H9 (cell line): ENCODE data around the gene CDS2. TPM values are rescaled to one million over a fixed set of nuclear protein-coding genes. Genes with fewer than 3 reads are reported as not detected.

ENCODE experiments used
- DNase-seq: peaks from one replicate; pipeline ENCODE4 v3.0.0-alpha.2; 2017
- H2AFZ ChIP-seq: one replicate; pipeline ENCODE4 v1.6.1; 2013; ENCODE audit warnings: mild to moderate bottlenecking, low read length, control low read depth, moderate library complexity
- H2AK5ac ChIP-seq: 2 replicates; pipeline ENCODE4 v1.6.1; 2013; ENCODE audit warnings: low read length, control low read depth, mixed read lengths; ENCODE audit not compliant: insufficient read length
- H2BK120ac ChIP-seq: one replicate; pipeline ENCODE4 v1.6.1; 2013; ENCODE audit warnings: low read depth, mild to moderate bottlenecking, low read length, control low read depth, inconsistent platforms; ENCODE audit not compliant: poor library complexity, severe bottlenecking
- H2BK12ac ChIP-seq: 2 replicates; pipeline ENCODE4 v1.6.1; 2013; ENCODE audit warnings: low read length, control low read depth, mixed read lengths, low read depth; ENCODE audit not compliant: insufficient read length
- H2BK15ac ChIP-seq: 2 replicates; pipeline ENCODE4 v1.6.1; 2013; ENCODE audit warnings: low read depth, low read length, control low read depth
- H2BK20ac ChIP-seq: one replicate; pipeline ENCODE4 v1.6.1; 2013; ENCODE audit warnings: low read depth, mild to moderate bottlenecking, low read length, control low read depth, inconsistent platforms; ENCODE audit not compliant: poor library complexity, severe bottlenecking
- H2BK5ac ChIP-seq: 2 replicates; pipeline ENCODE4 v1.6.1; 2013; ENCODE audit warnings: low read length, control low read depth, mixed read lengths; ENCODE audit not compliant: insufficient read length
- H3K14ac ChIP-seq: 2 replicates; pipeline ENCODE4 v1.6.1; 2013; ENCODE audit warnings: low read length, control low read depth; ENCODE audit not compliant: insufficient read depth
- H3K18ac ChIP-seq: 2 replicates; pipeline ENCODE4 v1.6.1; 2013; ENCODE audit warnings: low read depth, mild to moderate bottlenecking, mixed read lengths, low read length, control low read depth; ENCODE audit not compliant: insufficient read length
- H3K23ac ChIP-seq: 2 replicates; pipeline ENCODE4 v1.6.1; 2013; ENCODE audit warnings: low read length, control low read depth, mixed read lengths, low read depth; ENCODE audit not compliant: insufficient read length
- H3K23me2 ChIP-seq: 2 replicates; pipeline ENCODE4 v1.6.1; 2013; ENCODE audit warnings: low read depth, mild to moderate bottlenecking, mixed read lengths, low read length, control low read depth; ENCODE audit not compliant: insufficient read length, poor library complexity, severe bottlenecking
- H3K27ac ChIP-seq: 2 replicates; pipeline ENCODE4 v1.5.1; 2013; ENCODE audit warnings: low read length, control low read depth, mixed read lengths, low read depth; ENCODE audit not compliant: insufficient read length
- H3K27me3 ChIP-seq: 2 replicates; pipeline ENCODE4 v1.6.1; 2013; ENCODE audit warnings: low read length, control low read depth, inconsistent platforms; ENCODE audit not compliant: insufficient read depth
- H3K4ac ChIP-seq: 2 replicates; pipeline ENCODE4 v1.6.1; 2013; ENCODE audit warnings: low read depth, mild to moderate bottlenecking, control low read depth, inconsistent platforms, low read length, moderate library complexity
- H3K4me1 ChIP-seq: 2 replicates; pipeline ENCODE4 v1.6.1; 2013; ENCODE audit warnings: low read length, control low read depth, inconsistent platforms; ENCODE audit not compliant: insufficient read depth
- H3K4me2 ChIP-seq: 2 replicates; pipeline ENCODE4 v1.6.1; 2013; ENCODE audit warnings: low read length, control low read depth, mixed read lengths; ENCODE audit not compliant: insufficient read length, insufficient read depth
- H3K56ac ChIP-seq: 2 replicates; pipeline ENCODE4 v1.6.1; 2013; ENCODE audit warnings: low read depth, mild to moderate bottlenecking, mixed read lengths, low read length, control low read depth; ENCODE audit not compliant: insufficient read length
- H3K79me1 ChIP-seq: 2 replicates; pipeline ENCODE4 v1.6.1; 2013; ENCODE audit warnings: low read depth, mild to moderate bottlenecking, moderate library complexity, low read length, control low read depth, inconsistent platforms; ENCODE audit not compliant: insufficient read depth, poor library complexity, severe bottlenecking
- H3K79me2 ChIP-seq: 2 replicates; pipeline ENCODE4 v1.6.1; 2013; ENCODE audit warnings: low read length, control low read depth, inconsistent platforms; ENCODE audit not compliant: insufficient read depth
- H3K9ac ChIP-seq: 2 replicates; pipeline ENCODE4 v1.6.1; 2013; ENCODE audit warnings: low read length, control low read depth, mixed read lengths; ENCODE audit not compliant: insufficient read length; ENCODE audit errors: extremely low read depth
- H3K9me3 ChIP-seq: one replicate; pipeline ENCODE4 v1.6.1; 2013; ENCODE audit warnings: low read depth, low read length, inconsistent platforms; ENCODE audit not compliant: control insufficient read depth
- H3T11ph ChIP-seq: one replicate; pipeline ENCODE4 v1.6.1; 2013; ENCODE audit warnings: mild to moderate bottlenecking, low read length, control low read depth, inconsistent platforms
- H4K20me1 ChIP-seq: one replicate; pipeline ENCODE4 v1.6.1; 2013; ENCODE audit not compliant: control insufficient read depth, insufficient read length, insufficient read depth
- H4K5ac ChIP-seq: 2 replicates; pipeline ENCODE4 v1.6.1; 2013; ENCODE audit warnings: low read depth, mild to moderate bottlenecking, mixed read lengths, low read length, control low read depth; ENCODE audit not compliant: insufficient read length
- H4K8ac ChIP-seq: replicated peaks from 2 replicates; pipeline ENCODE4 v1.6.1; 2013; ENCODE audit warnings: low read length, control low read depth, mixed read lengths, low read depth; ENCODE audit not compliant: insufficient read length
- H4K91ac ChIP-seq: 2 replicates; pipeline ENCODE4 v1.6.1; 2013; ENCODE audit warnings: low read depth, mild to moderate bottlenecking, moderate library complexity, mixed read lengths, low read length, control low read depth; ENCODE audit not compliant: insufficient read length
- H3K27ac Mint-ChIP-seq, 3 experiments: 2 replicates in 2 of 3; 3 replicates in 1 of 3; pipeline ENCODE4 v1.8.0; 2020 to 2021; ENCODE audit warnings: mixed read lengths in 3 of 3, mild to moderate bottlenecking in 1 of 3, moderate library complexity in 1 of 3
- H3K27me3 Mint-ChIP-seq: 2 replicates; pipeline ENCODE4 v1.8.0; 2021; ENCODE audit warnings: low read depth, mild to moderate bottlenecking, moderate library complexity, mixed read lengths
- H3K36me3 Mint-ChIP-seq, 3 experiments: 2 replicates in 2 of 3; 3 replicates in 1 of 3; pipeline ENCODE4 v1.8.0; 2020 to 2021; ENCODE audit warnings: low read depth in 3 of 3, mixed read lengths in 3 of 3; ENCODE audit not compliant: insufficient read depth in 1 of 3
- H3K4me1 Mint-ChIP-seq, 2 experiments: 2 replicates each; pipeline ENCODE4 v1.8.0; 2020; ENCODE audit warnings: mixed read lengths in 2 of 2
- H3K4me3 Mint-ChIP-seq, 2 experiments: 2 replicates in 1 of 2; 3 replicates in 1 of 2; pipeline ENCODE4 v1.8.0; 2020 to 2021; ENCODE audit warnings: mild to moderate bottlenecking in 2 of 2, mixed read lengths in 2 of 2, moderate library complexity in 1 of 2
- H3K9me3 Mint-ChIP-seq, 2 experiments: 2 replicates in 1 of 2; 3 replicates in 1 of 2; pipeline ENCODE4 v1.8.0; 2020; ENCODE audit warnings: mild to moderate bottlenecking in 2 of 2, mixed read lengths in 2 of 2, moderate library complexity in 1 of 2
- WGBS: extraction: QIAGEN DNeasy Blood & Tissue Kit; methylation state at CpG from one replicate; pipeline ENCODE4 v1.1.7; 2013; ENCODE audit warnings: missing lambda C conversion rate, low lambda C conversion rate, mixed read lengths; ENCODE audit not compliant: insufficient read length; ENCODE audit errors: extremely low coverage; 5-methylcytosine and 5-hydroxymethylcytosine counted together
- total RNA-seq: library from RNA; stranded (reverse); gene quantifications from 2 replicates; pipeline ENCODE4 v1.2.1, GENCODE V29; 2021
- TF ChIP-seq, protein P1 (sequence below): fragments of 200-600 bp; sonication (generic); conservative IDR thresholded peaks from 3 replicates; pipeline ENCODE4 v1.8.0; 2021; ENCODE audit warnings: antibody characterized with exemption, mild to moderate bottlenecking

Gene CDS2
- total RNA-seq, 1 experiment from 2014 or later, result 63.2 TPM

DNA sequence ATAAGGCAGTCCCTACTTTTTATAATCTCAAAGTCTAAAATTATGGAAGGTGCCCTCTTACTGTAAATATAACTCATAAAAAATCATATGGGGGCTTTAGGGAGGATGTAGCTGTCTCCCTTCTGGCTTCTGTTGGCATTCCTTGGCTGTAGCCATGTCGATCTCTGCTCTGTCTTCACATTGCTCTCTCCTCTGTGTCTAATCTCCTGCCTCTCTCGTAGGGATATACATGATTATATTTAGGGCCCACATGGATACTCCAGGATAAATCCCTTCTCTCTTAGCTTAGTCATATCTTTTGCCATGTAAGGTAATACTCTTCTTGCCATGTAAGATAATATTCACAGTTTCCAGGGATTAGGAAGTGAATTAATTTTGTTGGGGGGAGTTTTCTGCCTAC, 28.6 kb downstream of the CDS2 start:
- Mint-ChIP-seq H3K27me3 (no peaks in the 10 kb centered on the region), H3K36me3 (peaks cover 0 to 3% (median 0%) of the 10 kb centered on the region in 3 experiments; a peak in 2 of 7 replicates), H3K27ac (0 out of 7 replicates have a peak overlapping the region, but pooled peaks of 1 of the 3 experiments have one; percentile 41), H3K4me1 (peaks cover 21 to 35% of the 10 kb centered on the region in 2 experiments), H3K4me3 (no peak overlapping the region), H3K9me3 (no peaks in the 10 kb centered on the region)
- H4K8ac ChIP-seq, result no peak overlapping the region
- H3K23me2 ChIP-seq, result no peaks in the 10 kb centered on the region
- H2AK5ac ChIP-seq, result no peak overlapping the region
- no peak overlapping the region for H3K18ac ChIP-seq
- TF ChIP-seq, protein P1, sequence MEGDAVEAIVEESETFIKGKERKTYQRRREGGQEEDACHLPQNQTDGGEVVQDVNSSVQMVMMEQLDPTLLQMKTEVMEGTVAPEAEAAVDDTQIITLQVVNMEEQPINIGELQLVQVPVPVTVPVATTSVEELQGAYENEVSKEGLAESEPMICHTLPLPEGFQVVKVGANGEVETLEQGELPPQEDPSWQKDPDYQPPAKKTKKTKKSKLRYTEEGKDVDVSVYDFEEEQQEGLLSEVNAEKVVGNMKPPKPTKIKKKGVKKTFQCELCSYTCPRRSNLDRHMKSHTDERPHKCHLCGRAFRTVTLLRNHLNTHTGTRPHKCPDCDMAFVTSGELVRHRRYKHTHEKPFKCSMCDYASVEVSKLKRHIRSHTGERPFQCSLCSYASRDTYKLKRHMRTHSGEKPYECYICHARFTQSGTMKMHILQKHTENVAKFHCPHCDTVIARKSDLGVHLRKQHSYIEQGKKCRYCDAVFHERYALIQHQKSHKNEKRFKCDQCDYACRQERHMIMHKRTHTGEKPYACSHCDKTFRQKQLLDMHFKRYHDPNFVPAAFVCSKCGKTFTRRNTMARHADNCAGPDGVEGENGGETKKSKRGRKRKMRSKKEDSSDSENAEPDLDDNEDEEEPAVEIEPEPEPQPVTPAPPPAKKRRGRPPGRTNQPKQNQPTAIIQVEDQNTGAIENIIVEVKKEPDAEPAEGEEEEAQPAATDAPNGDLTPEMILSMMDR, result no peak
- no peaks in the 10 kb centered on the region for H3K9me3 ChIP-seq
- no peak overlapping the region for H2BK5ac ChIP-seq
- H3K9ac ChIP-seq, result no peak overlapping the region
- peaks cover 4% of the 10 kb centered on the region for H3K4me1 ChIP-seq
- no peak overlapping the region for H3K23ac ChIP-seq
- no peak overlapping the region for H2BK120ac ChIP-seq
- no peak overlapping the region for H2BK12ac ChIP-seq
- H2AFZ ChIP-seq, result no peak overlapping the region
- H4K91ac ChIP-seq, result no peak overlapping the region
- DNase-seq, result no peak
- no peak overlapping the region for H3K4ac ChIP-seq
- no peak overlapping the region for H2BK20ac ChIP-seq
- no peak overlapping the region for H2BK15ac ChIP-seq
- no peaks in the 10 kb centered on the region for H3K27me3 ChIP-seq
- no peaks in the 10 kb centered on the region; the same call in 1 of the 2 replicates for H3K79me2 ChIP-seq
- H3K27ac ChIP-seq, result no peak overlapping the region
- no CpG with 5 or more reads among the region's 2 CpGs for WGBS
- no peak overlapping the region for H3K56ac ChIP-seq
- H4K20me1 ChIP-seq, result no peaks in the 10 kb centered on the region
- no peak overlapping the region for H3K4me2 ChIP-seq
- H3T11ph ChIP-seq, result no peak overlapping the region
- H3K14ac ChIP-seq, result no peak overlapping the region
- H4K5ac ChIP-seq, result no peak overlapping the region
- no peaks in the 10 kb centered on the region for H3K79me1 ChIP-seq
